Endothelial cell of umbilical vein (primary cell): ENCODE measurements around the gene TLR6. TPM values are rescaled to one million over a fixed set of nuclear protein-coding genes. Genes with fewer than 3 reads are reported as not detected.

Experiments
- BruUV-seq: library from RNA; stranded (reverse); fragments of 400-500 nt; replicated peaks from 2 replicates; lab custom pipeline; 2021; lab: Mats Ljungman, UMichigan
- CTCF ChIA-PET: fragments of 300-600, 350-600 bp; sonication (Branson Sonifier 250); formaldehyde crosslinking; loops from one replicate; lab custom pipeline; 2021; ENCODE audit warnings: antibody characterized with exemption, inconsistent platforms; lab: Charles Lee
- POLR2A ChIA-PET: fragments of 300-600, 350-600 bp; sonication (Branson Sonifier 250); formaldehyde crosslinking; loops from one replicate; lab custom pipeline; 2021; ENCODE audit warnings: antibody characterized with exemption, inconsistent platforms; lab: Charles Lee
- DNase-seq: peaks from one replicate; pipeline ENCODE4 v3.0.0-alpha.2; 2011; ENCODE audit warnings: low read depth, low spot score
- FAIRE-seq: peaks from 2 replicates; lab custom pipeline; 2011; peaks lifted over from hg19 to GRCh38; lab: Jason Lieb, UNC
- H2AFZ ChIP-seq: 2 replicates; pipeline ENCODE4 v1.6.0; 2012; ENCODE audit warnings: low read depth, low read length, control low read depth, inconsistent platforms
- H3K27ac ChIP-seq: 2 replicates; pipeline ENCODE4 v1.5.1; 2011; ENCODE audit warnings: low read depth, mild to moderate bottlenecking, control low read depth, low read length, moderate library complexity; ENCODE audit not compliant: insufficient read depth
- H3K27me3 ChIP-seq, 2 experiments: 2 replicates each; pipeline versions ENCODE4 v1.6.0 to v1.6.1; 2011; ENCODE audit warnings: low read length in 2 of 2, mixed read lengths in 1 of 2; ENCODE audit not compliant: control insufficient read depth in 2 of 2, insufficient read depth in 2 of 2
- H3K36me3 ChIP-seq, 2 experiments: 2 replicates in 1 of 2; 3 replicates in 1 of 2; pipeline ENCODE4 v1.5.1; 2011; ENCODE audit warnings: low read length in 2 of 2, mild to moderate bottlenecking in 1 of 2, moderate library complexity in 1 of 2; ENCODE audit not compliant: control insufficient read depth in 2 of 2, insufficient read depth in 2 of 2; ENCODE audit errors: extremely low read depth in 1 of 2
- H3K4me1 ChIP-seq: 3 replicates; pipeline ENCODE4 v1.5.1; 2011; ENCODE audit warnings: mild to moderate bottlenecking, low read length; ENCODE audit not compliant: control insufficient read depth, insufficient read depth; ENCODE audit errors: extremely low read depth
- H3K4me2 ChIP-seq: 2 replicates; pipeline ENCODE4 v1.6.1; 2011; ENCODE audit warnings: low read length, control low read depth, mixed read lengths; ENCODE audit not compliant: insufficient read depth
- H3K4me3 ChIP-seq, 3 experiments: fragments of 200-600 bp in 1 of 3; sonication (generic), shearing (Covaris generic) in 1 of 3; replicated peaks in 1 of 3; 2 replicates each; pipeline ENCODE4 v1.5.1; 2011 to 2016; ENCODE audit warnings: control low read depth in 3 of 3, low read length in 3 of 3, mild to moderate bottlenecking in 2 of 3, inconsistent platforms in 1 of 3, low read depth in 1 of 3, moderate library complexity in 1 of 3; ENCODE audit not compliant: insufficient read depth in 1 of 3
- H3K79me2 ChIP-seq: 2 replicates; pipeline ENCODE4 v1.6.0; 2012; ENCODE audit warnings: low read length, inconsistent platforms; ENCODE audit not compliant: control insufficient read depth, insufficient read depth
- H3K9ac ChIP-seq: replicated peaks from 2 replicates; pipeline ENCODE3; 2011; ENCODE audit warnings: low read length, control low read depth; ENCODE audit not compliant: insufficient read depth; ENCODE audit errors: extremely low read depth
- H3K9me1 ChIP-seq: replicated peaks from 3 replicates; pipeline ENCODE4 v1.6.0; 2011; ENCODE audit warnings: mild to moderate bottlenecking, low read length; ENCODE audit not compliant: control insufficient read depth, insufficient read depth; ENCODE audit errors: extremely low read depth
- H3K9me3 ChIP-seq: replicated peaks from 2 replicates; pipeline ENCODE4 v1.5.1; 2012; ENCODE audit warnings: low read length, inconsistent platforms; ENCODE audit not compliant: control insufficient read depth, insufficient read depth
- H4K20me1 ChIP-seq: replicated peaks from 2 replicates; pipeline ENCODE3; 2011; ENCODE audit warnings: mild to moderate bottlenecking, low read length; ENCODE audit not compliant: control insufficient read depth, insufficient read depth; ENCODE audit errors: extremely low read depth
- EZH2 ChIP-seq: IDR thresholded peaks from 2 replicates; pipeline ENCODE4 v1.6.1; 2012; ENCODE audit warnings: borderline replicate concordance, low read depth, mild to moderate bottlenecking, moderate library complexity, low read length, inconsistent platforms; ENCODE audit not compliant: severe bottlenecking
- FOS ChIP-seq: IDR thresholded peaks from 2 replicates; pipeline ENCODE4 v1.6.1; 2011; ENCODE audit warnings: mild to moderate bottlenecking, low read length, moderate library complexity, borderline replicate concordance; ENCODE audit not compliant: insufficient read depth
- GATA2 ChIP-seq: IDR thresholded peaks from 2 replicates; pipeline ENCODE4 v1.7.0; 2011; ENCODE audit warnings: low read depth, mild to moderate bottlenecking, moderate library complexity, mixed read lengths, low read length; ENCODE audit not compliant: insufficient read length, insufficient read depth
- JUN ChIP-seq: IDR thresholded peaks from 2 replicates; pipeline ENCODE4 v1.6.1; 2011; ENCODE audit warnings: borderline replicate concordance, low read depth; ENCODE audit not compliant: insufficient read length, insufficient read depth
- MYC ChIP-seq: IDR thresholded peaks from one replicate; pipeline ENCODE4 v1.6.1; 2011; ENCODE audit warnings: mild to moderate bottlenecking, low read depth, low read length
- POLR2A ChIP-seq: IDR thresholded peaks from 2 replicates; pipeline ENCODE4 v1.6.1; 2012; ENCODE audit warnings: low read depth, mild to moderate bottlenecking, control low read depth, low read length
- POLR2AphosphoS5 ChIP-seq: IDR thresholded peaks from 2 replicates; pipeline ENCODE4 v1.6.1; 2012; ENCODE audit warnings: low read depth, mild to moderate bottlenecking, control low read depth, low read length, moderate library complexity; ENCODE audit not compliant: insufficient read depth
- dilution Hi-C: fragments of 300-500 bp; cut with MboI; formaldehyde crosslinking; loops from one replicate; pipeline ENCODE4 v1.15.0; 2019; ENCODE audit warnings: low sequenced_read_pairs; ENCODE audit not compliant: extremely low pct_ligation_motif_present
- intact Hi-C: fragments of 100-400 bp; cut with micrococcal nuclease; formaldehyde crosslinking; loops from one replicate; pipeline ENCODE4 v1.10.0; 2022
- polyA plus RNA-seq, 4 experiments: library from polyadenylated mRNA; depleted of rRNA in 3 of 4; stranded (reverse) in 3 of 4; unstranded in 1 of 4; fragments of >200 nt; gene quantifications; 2 replicates each; pipeline versions ENCODE4 v1.2.1 to v1.2.3, GENCODE V29; 2011 to 2012; ENCODE audit warnings: missing spikeins in 1 of 4
- total RNA-seq: library from RNA; stranded (reverse); gene quantifications from 2 replicates; pipeline ENCODE4 v1.2.3, GENCODE V29; 2021
- TF ChIP-seq, protein P1 (sequence below): IDR thresholded peaks from 2 replicates; pipeline ENCODE4 v1.6.1; 2011; ENCODE audit not compliant: insufficient read depth, insufficient read length
- TF ChIP-seq, protein P2 (sequence below), 2 donors: IDR thresholded peaks; 1 replicate in 1 of 2; 2 replicates in 1 of 2; pipeline ENCODE4 v1.5.1; 2011; ENCODE audit warnings: low read length in 2 of 2, mild to moderate bottlenecking in 2 of 2, moderate library complexity in 2 of 2, control low read depth in 1 of 2, inconsistent platforms in 1 of 2, low read depth in 1 of 2; ENCODE audit not compliant: insufficient read depth in 1 of 2; ENCODE audit errors: extremely low read depth in 1 of 2

The TLR6 gene
- total and polyA plus RNA-seq, 2 donors (not counting 3 experiments of a cell fraction or from before 2014, with no cell fraction given), result 0.19 to 1.7 TPM

DNA sequence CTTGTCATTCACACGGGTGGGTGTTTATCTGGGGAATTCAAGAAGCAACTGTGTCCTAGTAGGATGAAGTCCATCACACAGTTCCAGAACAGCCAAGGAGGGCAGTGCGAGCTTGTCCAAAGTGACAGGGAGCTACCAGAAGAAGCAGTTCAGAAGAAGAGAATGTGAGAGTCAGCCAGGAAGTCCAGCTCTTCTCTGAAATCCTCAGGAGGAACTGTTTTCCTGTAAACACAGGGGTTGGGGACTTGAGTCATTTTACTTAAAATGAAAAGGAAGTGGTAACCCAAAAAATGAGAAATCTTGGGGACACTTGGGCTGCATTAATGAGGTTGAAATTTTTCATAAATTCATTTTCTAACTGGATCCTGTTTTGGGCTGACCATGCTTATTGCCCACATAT is 65.6 kb downstream of the TLR6 start:
- Histone ChIP-seq H2AFZ (no peak overlapping the region), H3K9ac (no peak overlapping the region), H3K4me2 (no peak overlapping the region), H3K4me3 (no peak overlapping the region), H3K36me3 (no peaks in the 10 kb centered on the region), H3K27ac (no peak overlapping the region), H3K9me3 (no peaks in the 10 kb centered on the region), H4K20me1 (no peaks in the 10 kb centered on the region), H3K79me2 (no peaks in the 10 kb centered on the region), H3K27me3 (no peaks in the 10 kb centered on the region), H3K9me1 (no peaks in the 10 kb centered on the region), H3K4me1 (no peaks in the 10 kb centered on the region)
- no TSS peak for BruUV-seq
- POLR2A ChIA-PET, result no interaction called here
- TF ChIP-seq FOS (no peak), JUN (no peak), MYC (no peak), POLR2A (no peak), POLR2AphosphoS5 (no peak), GATA2 (no peak), EZH2 (no peak)
- TF ChIP-seq, protein P1, sequence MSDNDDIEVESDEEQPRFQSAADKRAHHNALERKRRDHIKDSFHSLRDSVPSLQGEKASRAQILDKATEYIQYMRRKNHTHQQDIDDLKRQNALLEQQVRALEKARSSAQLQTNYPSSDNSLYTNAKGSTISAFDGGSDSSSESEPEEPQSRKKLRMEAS, result no peak
- TF ChIP-seq, protein P2, sequence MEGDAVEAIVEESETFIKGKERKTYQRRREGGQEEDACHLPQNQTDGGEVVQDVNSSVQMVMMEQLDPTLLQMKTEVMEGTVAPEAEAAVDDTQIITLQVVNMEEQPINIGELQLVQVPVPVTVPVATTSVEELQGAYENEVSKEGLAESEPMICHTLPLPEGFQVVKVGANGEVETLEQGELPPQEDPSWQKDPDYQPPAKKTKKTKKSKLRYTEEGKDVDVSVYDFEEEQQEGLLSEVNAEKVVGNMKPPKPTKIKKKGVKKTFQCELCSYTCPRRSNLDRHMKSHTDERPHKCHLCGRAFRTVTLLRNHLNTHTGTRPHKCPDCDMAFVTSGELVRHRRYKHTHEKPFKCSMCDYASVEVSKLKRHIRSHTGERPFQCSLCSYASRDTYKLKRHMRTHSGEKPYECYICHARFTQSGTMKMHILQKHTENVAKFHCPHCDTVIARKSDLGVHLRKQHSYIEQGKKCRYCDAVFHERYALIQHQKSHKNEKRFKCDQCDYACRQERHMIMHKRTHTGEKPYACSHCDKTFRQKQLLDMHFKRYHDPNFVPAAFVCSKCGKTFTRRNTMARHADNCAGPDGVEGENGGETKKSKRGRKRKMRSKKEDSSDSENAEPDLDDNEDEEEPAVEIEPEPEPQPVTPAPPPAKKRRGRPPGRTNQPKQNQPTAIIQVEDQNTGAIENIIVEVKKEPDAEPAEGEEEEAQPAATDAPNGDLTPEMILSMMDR (IDR thresholded peaks at IDR 0.05; ENCODE audit: extremely low read depth in 1 of 2, insufficient read depth in 1 of 2, low read depth in 1 of 2, low read length in 2 of 2), result no peak
- intact Hi-C loops (no loop called here), dilution Hi-C loops (no loop called here)
- no peak for DNase-seq
- CTCF ChIA-PET, result interaction anchor here (0.7 to 2.9 kb wide), 5 partner anchors 9 to 69 kb away, joined by 3 to 18 read pairs (median 3); partner anchors contain the start of gene TLR10
- no peak for FAIRE-seq
